HG02763 (cell line): Measurements from ENCODE around the gene ABHD17A.
"Not testable (repeated sequence)": the region's sequence is repeated elsewhere in the genome, so short reads cannot be mapped to it uniquely, and the experiment has no call there.

Experiments used
- ATAC-seq: cut with Tn5 transposase; IDR thresholded peaks from one replicate; pipeline ENCODE4 v1.9.1; 2021; ENCODE audit warnings: mild to moderate bottlenecking, moderate library complexity; ENCODE audit not compliant: unreplicated experiment

The ABHD17A gene

DNA sequence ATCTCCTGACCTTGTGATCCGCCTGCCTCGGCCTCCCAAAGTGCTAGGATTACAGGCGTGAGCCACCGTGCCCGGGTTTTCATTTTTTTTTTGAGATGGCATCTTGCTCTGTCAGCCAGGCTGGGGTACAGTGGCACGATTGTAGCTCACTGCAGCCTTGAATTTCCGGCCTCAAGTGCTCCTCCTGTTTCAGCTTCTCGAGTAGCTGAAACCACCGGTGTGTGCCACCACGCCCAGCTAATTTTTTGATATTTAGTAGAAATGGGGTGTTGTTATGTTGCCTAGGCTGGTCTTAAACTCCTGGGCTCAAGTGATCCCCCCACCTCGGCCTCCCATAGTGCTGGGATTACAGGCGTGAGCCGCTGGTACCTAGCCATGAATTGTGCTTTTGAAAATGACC lies 25.8 kb upstream of the ABHD17A start:
- ATAC-seq, result no peak

GRCh38 chr19:1910177-1910576 lies 24.9 kb upstream of the ABHD17A start:
- ATAC-seq, result no peak

- no peak for ATAC-seq
Observed at GRCh38 chr19:1909761-1910080, 24.4 kb upstream of the ABHD17A start.

DNA sequence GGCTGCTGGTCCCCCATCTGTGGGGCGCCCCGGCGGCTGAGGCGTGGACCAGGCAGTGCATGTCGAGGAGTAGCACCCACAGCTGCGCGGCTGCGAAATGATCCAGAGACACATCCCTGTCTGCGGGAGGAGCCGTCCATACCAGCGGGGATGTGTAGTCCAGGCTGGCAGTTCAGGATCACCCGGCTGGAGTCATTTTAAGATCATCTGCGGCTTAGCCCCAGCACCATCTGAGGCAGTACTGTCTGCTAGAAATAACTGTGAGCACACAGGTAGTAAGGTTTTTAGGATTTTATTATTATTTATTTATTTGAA lies 23.0 kb upstream of the ABHD17A start:
- ATAC-seq, result no peak

GRCh38 chr19:1907563-1908363 lies 22.5 kb upstream of the ABHD17A start:
- no peak for ATAC-seq

GRCh38 chr19:1906985-1907562 lies 21.8 kb upstream of the ABHD17A start:
- no peak for ATAC-seq

GRCh38 chr19:1905863-1906375 lies 20.6 kb upstream of the ABHD17A start:
- ATAC-seq, result no peak

DNA sequence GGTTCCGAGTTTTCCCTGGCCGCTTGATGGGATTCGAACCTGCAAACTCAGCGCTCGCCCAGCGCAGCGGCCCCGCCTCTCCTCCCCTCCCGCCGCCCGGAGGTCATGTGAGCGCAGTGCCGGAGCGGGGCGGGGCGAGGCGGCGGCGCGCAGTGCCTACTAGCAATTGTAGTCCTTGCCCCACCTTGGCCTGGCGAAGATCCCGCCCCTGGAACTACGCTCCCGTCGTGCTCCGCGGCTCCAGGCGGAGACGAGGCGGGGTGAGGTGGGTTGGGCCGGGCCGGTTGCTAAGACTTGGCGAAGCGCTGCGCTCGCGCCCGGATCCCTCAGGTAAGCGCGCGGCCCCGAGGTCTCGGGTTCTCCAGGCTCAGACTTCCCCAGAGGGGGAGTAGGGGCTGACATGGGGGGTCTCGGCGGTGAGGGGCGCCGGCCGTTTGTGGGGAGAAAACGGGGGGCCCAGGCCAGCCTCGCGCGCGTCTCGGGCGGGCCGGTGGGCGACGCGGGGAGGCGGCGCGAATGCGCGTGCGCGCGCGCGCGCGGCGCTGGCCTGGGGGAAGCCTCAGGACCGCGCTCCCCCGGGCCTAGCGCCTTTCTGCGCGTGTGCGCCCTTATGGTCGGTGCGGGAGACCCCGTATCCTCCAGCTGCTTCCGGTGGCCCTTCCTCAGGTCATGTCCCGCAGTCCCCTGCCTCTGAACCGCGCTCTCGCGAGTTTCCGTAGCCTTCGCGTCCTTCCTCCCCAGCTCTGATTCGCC lies 20.0 kb upstream of the ABHD17A start, which contains the start of the genes ADAT3 and SCAMP4:
ADAT3 (plus strand) TSS at position 290 of the 753 bp plus-strand sequence. CDS start 6,649 bp downstream, outside the sequence.
SCAMP4 (plus strand) TSS at position 290 of the 753 bp plus-strand sequence. CDS start 9,621 bp downstream, outside the sequence.
- ATAC-seq, result peak; percentile 82

- no peak for ATAC-seq
Observed at GRCh38 chr19:1904860-1905109, 19.5 kb upstream of the ABHD17A start.

- ATAC-seq, result no peak
Observed at GRCh38 chr19:1902923-1903322, 17.6 kb upstream of the ABHD17A start.

- no peak for ATAC-seq
Observed at GRCh38 chr19:1901940-1902404, 16.7 kb upstream of the ABHD17A start.

DNA sequence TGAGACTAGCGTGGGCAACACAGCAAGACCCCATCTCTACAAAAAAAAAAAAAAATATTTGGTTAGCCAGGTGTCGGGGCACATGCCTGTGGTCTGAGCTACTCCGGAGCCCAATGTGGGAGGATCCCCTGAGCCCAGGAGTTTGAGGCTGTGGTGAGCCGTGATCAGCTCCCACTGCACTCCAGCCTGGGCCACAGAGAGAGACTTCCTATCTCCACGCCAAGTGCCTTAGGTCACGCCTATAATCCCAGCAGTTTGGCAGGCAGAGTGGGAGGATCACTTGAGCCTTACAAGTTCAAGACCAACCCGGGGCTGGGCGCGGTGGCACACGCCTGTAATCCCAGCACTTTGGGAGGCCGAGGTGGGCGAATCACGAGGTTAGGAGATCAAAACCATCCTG lies 11.2 kb upstream of the ABHD17A start:
- no peak for ATAC-seq

- no peak for ATAC-seq
Observed at GRCh38 chr19:1893791-1894190, 8.5 kb upstream of the ABHD17A start.

GRCh38 chr19:1889907-1890306 lies 4.6 kb upstream of the ABHD17A start:
- no peak for ATAC-seq

- ATAC-seq, result no peak
Observed at GRCh38 chr19:1888385-1888784, 3.1 kb upstream of the ABHD17A start.

- not testable (repeated sequence) for ATAC-seq
Observed at GRCh38 chr19:1886360-1886759, 1.1 kb upstream of the ABHD17A start.

DNA sequence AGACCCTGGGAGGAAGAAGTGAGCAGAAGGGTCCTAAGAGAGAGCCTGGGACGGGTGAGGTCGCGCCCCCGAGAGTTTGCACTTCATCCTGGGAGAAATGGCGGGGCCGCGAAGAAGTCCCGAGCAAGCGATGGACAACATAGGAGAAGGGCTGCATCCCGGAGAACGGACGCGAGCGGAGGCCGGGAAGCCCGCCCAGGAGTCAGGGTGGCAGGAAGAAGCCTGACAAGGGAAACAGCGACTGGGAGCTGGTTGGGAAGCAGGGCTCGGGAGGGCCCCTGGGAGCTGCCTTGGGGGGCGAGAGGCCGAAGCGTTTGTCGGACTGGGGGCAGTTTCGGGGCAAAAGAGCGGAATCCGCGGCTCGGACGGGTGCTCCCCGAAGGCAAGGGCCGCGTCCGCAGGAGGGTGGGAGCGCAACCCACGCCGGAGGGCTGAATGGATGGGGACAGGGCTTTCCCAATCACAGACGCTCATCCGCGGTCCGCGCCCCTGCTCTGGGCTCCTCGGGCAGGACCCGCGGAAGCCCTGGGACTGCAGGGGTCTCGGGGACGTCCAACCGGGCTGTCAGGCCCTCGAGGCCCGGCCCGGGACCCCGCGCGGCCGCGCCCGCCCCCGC lies 469 bp downstream of the ABHD17A start:
- ATAC-seq, result no peak

DNA sequence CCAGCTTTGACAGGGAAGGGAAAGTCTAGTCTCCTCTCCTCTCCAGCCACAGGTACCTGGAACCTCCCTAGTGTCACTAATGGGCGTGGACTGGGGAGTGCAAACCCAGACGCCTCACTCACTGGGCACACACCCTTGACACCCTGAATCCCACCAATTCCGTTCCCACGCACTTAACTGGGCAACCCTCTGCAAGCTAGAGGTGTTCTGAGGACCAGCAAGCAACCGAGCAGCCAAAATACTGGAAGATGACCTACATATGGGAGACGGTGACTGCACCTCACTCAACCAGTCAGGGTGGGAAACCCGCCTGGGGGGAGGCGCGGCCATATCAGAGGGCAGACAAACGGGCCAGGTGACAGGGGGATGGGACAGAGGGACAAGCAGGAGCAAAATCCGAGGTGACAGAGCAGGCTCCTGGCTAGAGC lies 991 bp downstream of the ABHD17A start:
- no peak for ATAC-seq

- ATAC-seq, result no peak
Observed at GRCh38 chr19:1883784-1884183, 1.5 kb downstream of the ABHD17A start.

DNA sequence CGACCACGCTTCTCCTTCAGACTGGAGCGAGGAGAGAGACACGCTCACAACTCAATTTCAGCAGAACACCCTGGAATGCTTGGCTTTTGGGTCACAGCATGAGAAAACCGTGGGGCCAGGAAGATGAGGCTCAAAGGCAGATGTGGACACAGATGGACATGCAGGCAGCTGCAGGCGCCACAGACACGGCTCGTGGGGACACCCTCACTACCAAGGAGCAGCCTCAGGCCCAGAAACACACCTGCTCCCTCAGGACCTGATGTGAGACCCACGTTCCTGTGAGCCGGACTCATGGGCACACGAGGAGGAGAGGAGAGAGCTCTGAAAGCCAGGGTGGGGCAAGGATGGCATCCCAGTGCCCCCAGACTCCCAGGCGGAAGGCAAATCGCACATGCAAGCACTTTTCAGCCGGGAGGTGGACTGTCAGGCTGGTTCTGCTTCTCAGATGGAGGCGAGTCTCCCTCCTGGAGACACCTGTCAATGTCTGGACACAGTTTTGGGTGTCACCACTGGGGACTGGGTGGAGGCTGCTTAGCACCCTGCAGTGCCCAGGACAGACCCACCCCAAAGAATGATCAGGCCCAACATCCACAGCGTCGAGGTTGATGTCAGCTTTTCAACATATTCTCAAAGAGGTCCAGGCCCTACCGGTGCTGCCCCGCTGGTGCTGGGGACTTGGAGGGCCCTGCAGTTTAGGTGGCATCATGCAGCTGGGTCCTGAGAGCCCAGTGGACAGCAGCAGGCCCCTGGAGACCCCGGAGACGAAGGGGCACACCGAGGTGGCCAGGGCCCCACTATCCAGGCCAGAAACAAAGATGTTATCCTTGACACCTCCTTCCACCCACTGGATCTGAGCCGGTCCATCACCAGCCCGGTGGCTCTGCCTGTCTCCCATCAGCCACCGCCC lies 2.3 kb downstream of the ABHD17A start:
- ATAC-seq, result no peak
